T-helper 2 cell treated with Interferon-gamma antibody and Interleukin-4, amounts not matched to agents 5 μg/mL and 100 μg/mL, for 36 hours (primary cell): ENCODE measurements around the gene ZMYND12.

Experiments used
- DNase-seq: peaks from one replicate; pipeline ENCODE4 v3.0.0; 2021; ENCODE audit warnings: low spot score
- H3K27ac Mint-ChIP-seq: one replicate; pipeline ENCODE4 v1.8.0; 2021; ENCODE audit warnings: mild to moderate bottlenecking, mixed read lengths
- H3K27me3 Mint-ChIP-seq: one replicate; pipeline ENCODE4 v1.8.0; 2021; ENCODE audit warnings: low read depth, mixed read lengths
- H3K36me3 Mint-ChIP-seq: one replicate; pipeline ENCODE4 v1.8.0; 2021; ENCODE audit warnings: low read depth, mixed read lengths
- H3K4me1 Mint-ChIP-seq: one replicate; pipeline ENCODE4 v1.8.0; 2021; ENCODE audit warnings: low read depth, mixed read lengths
- H3K4me3 Mint-ChIP-seq: one replicate; pipeline ENCODE4 v1.8.0; 2022; ENCODE audit warnings: mild to moderate bottlenecking, moderate library complexity, mixed read lengths
- H3K9me3 Mint-ChIP-seq: one replicate; pipeline ENCODE4 v1.8.0; 2021; ENCODE audit warnings: mixed read lengths

ZMYND12 gene

GRCh38 chr1:42462828-42463763 is 7.3 kb upstream of the ZMYND12 start, which contains the start of gene CCDC30:
TSS of gene CCDC30 (plus strand) at chr1:42463286. CDS start at chr1:42480552, 17,266 bp downstream.
- DNase-seq, result peak; percentile 94
- peaks cover 27% of the 10 kb centered on the region for H3K36me3 Mint-ChIP-seq
- peak within 1 kb of the TSS; percentile 79 for H3K4me3 Mint-ChIP-seq
- H3K9me3 Mint-ChIP-seq, result no peaks in the 10 kb centered on the region
- H3K27me3 Mint-ChIP-seq, result peaks cover 11% of the 10 kb centered on the region
- peaks cover 23% of the 10 kb centered on the region for H3K4me1 Mint-ChIP-seq
- peak within 1 kb of the TSS; percentile 72 for H3K27ac Mint-ChIP-seq

GRCh38 chr1:42461196-42461595 is 5.4 kb upstream of the ZMYND12 start:
- peaks cover 11% of the 10 kb centered on the region for H3K27me3 Mint-ChIP-seq
- no peaks in the 10 kb centered on the region for H3K9me3 Mint-ChIP-seq
- H3K27ac Mint-ChIP-seq, result no peak overlapping the region
- no peak for DNase-seq
- peaks cover 37% of the 10 kb centered on the region for H3K36me3 Mint-ChIP-seq
- no peak overlapping the region for H3K4me3 Mint-ChIP-seq
- H3K4me1 Mint-ChIP-seq, result peaks cover 31% of the 10 kb centered on the region

GRCh38 chr1:42456754-42457089 is 900 bp upstream of the ZMYND12 start:
- Mint-ChIP-seq H3K4me3 (peak overlapping the region; percentile 98), H3K27me3 (peaks cover 2% of the 10 kb centered on the region), H3K27ac (peak overlapping the region; percentile 98), H3K9me3 (no peaks in the 10 kb centered on the region), H3K4me1 (peaks cover 23% of the 10 kb centered on the region), H3K36me3 (peaks cover 35% of the 10 kb centered on the region)
- DNase-seq, result peak; percentile 61

- Mint-ChIP-seq H3K36me3 (peaks cover 20% of the 10 kb centered on the region), H3K27ac (no peak overlapping the region), H3K27me3 (peaks cover 5% of the 10 kb centered on the region), H3K4me3 (peak overlapping the region; percentile 20), H3K4me1 (peaks cover 25% of the 10 kb centered on the region), H3K9me3 (no peaks in the 10 kb centered on the region)
- DNase-seq, result no peak
Measured at GRCh38 chr1:42454403-42454802, 1.4 kb downstream of the ZMYND12 start.

- no peak overlapping the region for H3K27ac Mint-ChIP-seq
- no peak overlapping the region for H3K4me3 Mint-ChIP-seq
- peaks cover 13% of the 10 kb centered on the region for H3K36me3 Mint-ChIP-seq
- H3K9me3 Mint-ChIP-seq, result no peaks in the 10 kb centered on the region
- H3K4me1 Mint-ChIP-seq, result peaks cover 25% of the 10 kb centered on the region
- H3K27me3 Mint-ChIP-seq, result peaks cover 5% of the 10 kb centered on the region
- DNase-seq, result no peak
Measured at GRCh38 chr1:42453386-42453785, 2.4 kb downstream of the ZMYND12 start.

GRCh38 chr1:42450061-42450460 is 5.8 kb downstream of the ZMYND12 start:
- Mint-ChIP-seq H3K4me1 (peaks cover 8% of the 10 kb centered on the region), H3K36me3 (no peaks in the 10 kb centered on the region), H3K27me3 (peaks cover 5% of the 10 kb centered on the region), H3K27ac (no peak overlapping the region), H3K9me3 (no peaks in the 10 kb centered on the region), H3K4me3 (no peak overlapping the region)
- no peak for DNase-seq

DNA sequence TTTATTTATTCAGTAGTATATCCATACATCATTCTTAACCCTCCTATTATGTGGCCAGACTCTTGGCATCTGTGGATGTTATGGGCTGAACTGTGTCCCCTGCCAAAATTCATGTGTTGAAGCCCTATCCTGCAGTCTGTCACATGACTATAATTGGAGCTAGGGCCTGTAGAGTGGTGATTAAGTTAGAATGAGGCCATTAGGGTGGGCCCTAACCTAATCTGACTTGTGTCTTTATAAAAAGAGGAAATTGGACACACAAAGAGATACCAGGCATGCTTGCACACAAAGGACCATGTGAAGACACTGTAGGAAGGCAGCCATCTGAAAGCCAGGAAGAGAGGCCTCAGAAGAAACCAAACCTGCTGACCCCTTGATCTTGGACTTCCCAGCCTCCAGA is 6.6 kb downstream of the ZMYND12 start:
- Mint-ChIP-seq H3K27me3 (peaks cover 5% of the 10 kb centered on the region), H3K9me3 (no peaks in the 10 kb centered on the region), H3K27ac (no peak overlapping the region), H3K4me3 (no peak overlapping the region), H3K4me1 (peaks cover 6% of the 10 kb centered on the region), H3K36me3 (no peaks in the 10 kb centered on the region)
- no peak for DNase-seq

GRCh38 chr1:42442662-42443061 is 13.2 kb downstream of the ZMYND12 start:
- Mint-ChIP-seq H3K4me3 (no peak overlapping the region), H3K36me3 (no peaks in the 10 kb centered on the region), H3K4me1 (no peaks in the 10 kb centered on the region), H3K27ac (no peak overlapping the region), H3K9me3 (no peaks in the 10 kb centered on the region), H3K27me3 (no peaks in the 10 kb centered on the region)
- no peak for DNase-seq

DNA sequence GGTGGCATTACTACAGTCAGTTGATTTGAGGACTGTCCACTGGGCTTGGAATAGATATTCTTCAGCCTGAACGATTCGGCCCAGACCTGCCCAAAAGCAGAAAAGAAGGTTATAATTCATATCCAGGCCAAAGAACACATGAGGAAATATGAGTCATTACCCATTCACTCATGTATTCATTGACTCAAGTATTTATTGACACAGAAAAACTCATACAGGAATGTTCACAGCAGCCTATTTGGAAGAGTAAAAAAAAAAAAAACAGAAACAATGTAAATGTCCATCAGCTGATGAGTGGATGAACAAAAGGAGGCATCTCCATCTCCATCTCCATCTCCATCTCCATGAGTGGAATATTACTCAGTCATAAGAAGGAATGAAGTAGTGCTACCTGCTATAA is 15.9 kb downstream of the ZMYND12 start:
- Mint-ChIP-seq H3K27ac (no peak overlapping the region), H3K4me3 (no peak overlapping the region), H3K27me3 (peaks cover 2% of the 10 kb centered on the region), H3K9me3 (no peaks in the 10 kb centered on the region), H3K4me1 (no peaks in the 10 kb centered on the region), H3K36me3 (no peaks in the 10 kb centered on the region)
- no peak for DNase-seq

- DNase-seq, result no peak
- no peak overlapping the region for H3K27ac Mint-ChIP-seq
- no peaks in the 10 kb centered on the region for H3K9me3 Mint-ChIP-seq
- no peaks in the 10 kb centered on the region for H3K4me1 Mint-ChIP-seq
- peaks cover 3% of the 10 kb centered on the region for H3K27me3 Mint-ChIP-seq
- H3K4me3 Mint-ChIP-seq, result no peak overlapping the region
- no peaks in the 10 kb centered on the region for H3K36me3 Mint-ChIP-seq
Measured at GRCh38 chr1:42434340-42434739, 21.5 kb downstream of the ZMYND12 start.

DNA sequence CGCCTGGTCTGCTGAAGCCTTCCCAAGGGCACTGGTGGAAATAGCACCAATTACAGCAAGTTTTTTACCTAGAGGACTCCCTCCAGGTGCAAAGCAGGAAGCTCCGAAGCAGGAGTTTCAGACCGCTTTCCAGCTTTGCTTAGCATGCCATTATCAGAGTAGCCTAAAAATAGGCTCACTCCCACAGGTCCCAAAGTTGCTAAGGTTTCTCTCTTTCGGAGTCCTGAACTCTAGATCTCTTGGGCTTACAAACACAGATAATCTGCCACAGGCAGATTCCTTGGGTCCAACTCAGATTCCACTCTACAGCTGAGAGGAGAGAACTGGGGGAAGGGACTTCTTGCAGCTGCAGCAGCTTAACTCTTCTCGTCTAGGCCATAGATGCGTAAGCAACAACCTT is 22.5 kb downstream of the ZMYND12 start:
- Mint-ChIP-seq H3K4me3 (no peak overlapping the region), H3K27me3 (peaks cover 3% of the 10 kb centered on the region), H3K9me3 (no peaks in the 10 kb centered on the region), H3K27ac (no peak overlapping the region), H3K4me1 (no peaks in the 10 kb centered on the region), H3K36me3 (no peaks in the 10 kb centered on the region)
- no peak for DNase-seq

DNA sequence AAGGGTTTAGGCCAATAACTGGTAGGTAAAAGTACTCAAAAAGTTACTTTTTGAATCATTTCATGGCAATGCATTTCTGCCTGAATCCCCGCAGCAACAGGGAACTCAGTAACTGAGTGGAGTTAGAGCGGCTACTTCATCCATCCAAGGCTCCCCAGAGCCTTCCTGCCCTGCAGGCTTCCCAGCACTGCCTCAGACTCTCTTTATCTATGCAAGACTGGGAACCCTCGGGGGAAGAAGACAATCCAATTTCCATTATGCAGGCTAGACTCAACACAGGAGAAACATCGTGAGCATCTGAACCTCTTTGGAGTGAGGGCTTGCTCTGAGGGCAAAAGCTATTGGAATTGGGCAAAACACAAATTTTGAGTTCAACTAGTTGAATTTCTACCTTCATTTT is 23.1 kb downstream of the ZMYND12 start:
- DNase-seq, result no peak
- H3K4me1 Mint-ChIP-seq, result no peaks in the 10 kb centered on the region
- H3K9me3 Mint-ChIP-seq, result no peaks in the 10 kb centered on the region
- no peaks in the 10 kb centered on the region for H3K36me3 Mint-ChIP-seq
- peaks cover 3% of the 10 kb centered on the region for H3K27me3 Mint-ChIP-seq
- H3K4me3 Mint-ChIP-seq, result no peak overlapping the region
- H3K27ac Mint-ChIP-seq, result no peak overlapping the region

GRCh38 chr1:42431514-42431913 is 24.3 kb downstream of the ZMYND12 start:
- no peak overlapping the region for H3K4me3 Mint-ChIP-seq
- peaks cover 3% of the 10 kb centered on the region for H3K27me3 Mint-ChIP-seq
- DNase-seq, result no peak
- H3K36me3 Mint-ChIP-seq, result no peaks in the 10 kb centered on the region
- no peaks in the 10 kb centered on the region for H3K9me3 Mint-ChIP-seq
- no peak overlapping the region for H3K27ac Mint-ChIP-seq
- no peaks in the 10 kb centered on the region for H3K4me1 Mint-ChIP-seq

- Mint-ChIP-seq H3K36me3 (no peaks in the 10 kb centered on the region), H3K9me3 (no peaks in the 10 kb centered on the region), H3K4me1 (no peaks in the 10 kb centered on the region), H3K27ac (no peak overlapping the region), H3K27me3 (peaks cover 3% of the 10 kb centered on the region), H3K4me3 (no peak overlapping the region)
- no peak for DNase-seq
Measured at GRCh38 chr1:42430286-42431135, 25.3 kb downstream of the ZMYND12 start.
